Testis (tissue), 2 donors: ENCODE results near the gene AGBL1.

ENCODE experiments used
- CTCF ChIP-seq, 3 experiments: fragments of 450-650 bp in 2 of 3; fragments of 200-600 bp in 1 of 3; sonication (generic) in 1 of 3; IDR thresholded peaks; one replicate each; pipeline ENCODE4 v1.5.1; 2016 to 2019; ENCODE audit warnings: antibody characterized with exemption in 3 of 3, mild to moderate bottlenecking in 2 of 3, moderate library complexity in 1 of 3
- POLR2A ChIP-seq: fragments of 450-650 bp; IDR thresholded peaks from one replicate; pipeline ENCODE4 v1.6.1; 2017; ENCODE audit warnings: antibody characterized with exemption, mild to moderate bottlenecking, moderate library complexity

GRCh38 chr15:86408261-86408660 lies 328.6 kb downstream of the AGBL1 start:
- TF ChIP-seq CTCF (IDR thresholded peaks at IDR 0.05) = no peak
- no peak for TF ChIP-seq POLR2A
